HS-5 (cell line): ENCODE results near the gene ATXN2L.
"Not testable (repeated sequence)": the region's sequence is repeated elsewhere in the genome, so short reads cannot be mapped to it uniquely, and the experiment has no call there.

Source experiments
- DNase-seq: peaks from one replicate; pipeline ENCODE4 v3.0.0-alpha.2; 2012; ENCODE audit warnings: low read depth

The ATXN2L gene

GRCh38 chr16:28822520-28823290 is at the start of gene ATXN2L:
Gene ATXN2L (plus strand): TSS chr16:28822999. CDS start chr16:28823260, 261 bp downstream.
- DNase-seq = peak; percentile 81

GRCh38 chr16:28781697-28782096 is 41.1 kb upstream of the ATXN2L start:
- not testable (repeated sequence) for DNase-seq

- not testable (repeated sequence) for DNase-seq
Observed at GRCh38 chr16:28782357-28782756, 40.4 kb upstream of the ATXN2L start.

GRCh38 chr16:28802235-28803019 is 20.4 kb upstream of the ATXN2L start:
- DNase-seq = not testable (repeated sequence)

- not testable (repeated sequence) for DNase-seq
Observed at GRCh38 chr16:28807445-28808120, 15.2 kb upstream of the ATXN2L start.

- no peak for DNase-seq
Observed at GRCh38 chr16:28820016-28820415, 2.8 kb upstream of the ATXN2L start.

GRCh38 chr16:28820546-28820945 is 2.3 kb upstream of the ATXN2L start:
- not testable (repeated sequence) for DNase-seq

- DNase-seq = no peak
Observed at GRCh38 chr16:28821874-28822519, 802 bp upstream of the ATXN2L start.

- DNase-seq = no peak
Observed at GRCh38 chr16:28823291-28823872, 583 bp downstream of the ATXN2L start.

- peak; percentile 83 for DNase-seq
Observed at GRCh38 chr16:28823873-28824716, 1.3 kb downstream of the ATXN2L start.

GRCh38 chr16:28824717-28824973 is 1.8 kb downstream of the ATXN2L start:
- no peak for DNase-seq

GRCh38 chr16:28826141-28826540 is 3.3 kb downstream of the ATXN2L start:
- DNase-seq = no peak

- no peak for DNase-seq
Observed at GRCh38 chr16:28829747-28830146, 6.9 kb downstream of the ATXN2L start.

GRCh38 chr16:28830531-28830930 is 7.7 kb downstream of the ATXN2L start:
- no peak for DNase-seq

GRCh38 chr16:28834349-28834748 is 11.6 kb downstream of the ATXN2L start:
- DNase-seq = no peak

GRCh38 chr16:28834873-28835863 is 12.4 kb downstream of the ATXN2L start:
- DNase-seq = no peak

GRCh38 chr16:28835864-28836760 is 13.3 kb downstream of the ATXN2L start:
- DNase-seq = no peak

GRCh38 chr16:28836761-28837064 is 13.9 kb downstream of the ATXN2L start:
- DNase-seq = no peak
